ENCODE results near the gene SMURF2.
"Not testable (repeated sequence)": the region's sequence is repeated elsewhere in the genome, so short reads cannot be mapped to it uniquely, and the experiment has no call there.

The SMURF2 gene

DNA sequence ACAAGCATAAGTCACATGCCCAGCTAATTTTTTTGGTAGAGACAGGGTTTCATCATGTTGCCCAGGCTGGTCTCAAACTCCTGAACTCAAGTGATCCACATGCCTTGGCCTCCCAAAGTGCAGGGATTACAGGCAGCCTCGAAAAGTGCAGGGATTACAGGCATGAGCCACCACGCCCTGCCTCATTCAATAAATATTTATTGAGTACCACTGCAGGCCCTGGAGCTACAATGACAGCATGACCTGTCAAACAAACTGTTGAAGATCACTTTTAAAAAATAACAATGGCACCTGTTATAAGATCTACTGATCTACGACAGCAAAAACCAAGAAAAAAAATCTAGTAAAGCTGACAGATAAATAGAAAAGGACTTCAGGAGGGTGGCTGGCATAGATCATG, 79.1 kb downstream of the SMURF2 start:
- DNase-seq: no peak

DNA sequence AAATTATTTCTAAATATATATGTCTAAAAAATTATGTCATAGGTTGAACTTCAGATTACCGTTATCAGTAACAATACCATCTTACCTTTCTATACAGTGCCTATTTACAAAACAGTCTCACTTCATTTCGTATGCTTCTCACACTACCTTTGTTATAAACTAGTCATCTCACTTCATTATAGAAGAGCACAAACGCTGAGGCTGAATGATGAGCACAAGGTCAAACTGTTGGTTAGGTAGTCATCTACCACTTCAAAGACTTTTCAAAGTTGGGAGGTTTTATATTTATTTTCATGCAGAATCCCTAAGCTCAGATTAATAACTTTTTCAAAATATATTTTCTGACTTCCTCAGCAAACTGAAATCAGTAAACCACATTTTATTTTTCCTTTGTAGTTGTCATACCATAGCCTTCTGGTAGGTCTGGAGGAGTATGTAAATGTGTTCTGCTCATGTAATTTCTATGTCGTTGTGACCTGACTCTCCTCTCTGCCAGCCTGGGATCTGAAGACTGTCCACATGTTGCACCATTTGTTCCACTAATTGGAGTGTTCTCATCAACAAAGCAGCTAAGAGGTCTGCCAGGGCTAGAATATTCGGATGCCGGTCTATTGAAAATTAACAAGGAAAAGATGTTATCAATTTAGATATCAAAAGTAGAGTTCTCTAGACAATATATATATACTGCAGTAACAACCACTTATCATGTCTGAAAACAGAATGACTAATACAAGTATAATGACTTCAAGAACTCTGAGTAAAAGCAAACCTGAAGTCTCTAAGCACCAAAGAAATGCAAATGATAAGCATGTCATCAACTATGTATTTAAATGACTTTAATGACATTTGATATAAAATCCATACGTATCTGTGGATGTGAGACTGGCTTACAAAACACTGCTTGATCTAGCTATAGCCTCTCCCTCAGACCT, 81.5 kb downstream of the SMURF2 start:
- DNase-seq: no peak

DNA sequence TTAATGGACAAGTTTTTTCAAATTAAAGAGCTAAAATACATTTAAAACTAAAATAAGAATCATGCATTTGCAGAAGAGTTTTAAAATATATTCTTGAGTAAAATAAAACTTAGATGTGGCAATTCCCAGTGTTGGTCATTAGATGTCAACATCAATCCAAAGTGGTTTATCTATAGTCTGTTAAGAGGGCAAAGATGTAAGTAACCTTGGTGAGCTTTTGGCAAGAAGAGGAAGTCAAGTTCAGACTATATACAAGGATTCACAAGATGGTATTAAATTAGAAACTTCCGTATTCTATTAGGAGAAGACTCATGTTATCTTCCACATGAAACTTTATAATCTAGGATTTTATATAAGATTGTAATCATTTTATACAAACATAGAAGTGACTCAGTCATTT, 82.2 kb downstream of the SMURF2 start:
- no peak for DNase-seq

DNA sequence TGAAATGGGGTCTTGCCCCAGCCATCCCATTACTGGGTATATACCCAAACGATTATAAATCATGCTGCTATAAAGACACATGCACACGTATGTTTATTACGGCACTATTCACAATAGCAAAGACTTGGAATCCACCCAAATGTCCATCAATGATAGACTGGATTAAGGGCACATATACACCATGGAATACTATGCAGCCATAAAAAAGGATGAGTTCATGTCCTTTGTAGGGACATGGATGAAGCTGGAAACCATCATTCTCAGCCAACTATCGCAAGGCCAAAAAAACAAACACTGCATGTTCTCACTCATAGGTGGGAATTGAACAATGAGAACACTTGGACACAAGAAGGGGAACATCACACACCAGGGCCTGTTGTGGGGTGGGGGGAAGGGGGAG, 85.1 kb downstream of the SMURF2 start:
- DNase-seq: not testable (repeated sequence)

DNA sequence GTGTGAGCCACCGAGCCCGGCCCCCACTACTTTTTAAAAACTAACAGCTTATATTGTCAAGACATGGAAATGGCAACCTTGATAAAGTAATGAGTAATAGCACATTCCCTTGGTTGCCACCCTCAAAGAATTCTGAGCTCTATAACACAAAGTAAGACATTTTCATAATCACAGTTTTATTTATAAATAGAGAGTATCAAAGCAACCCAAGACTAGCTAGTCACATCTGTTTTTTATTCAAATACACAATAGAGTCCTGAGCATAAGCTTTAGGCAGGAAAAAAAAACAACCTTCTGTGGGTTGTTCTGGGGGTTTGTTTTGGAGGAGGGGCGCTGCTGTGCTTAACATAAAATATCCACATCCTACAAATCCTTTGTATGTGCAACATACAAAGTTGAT, 86.7 kb downstream of the SMURF2 start:
- no peak for DNase-seq

DNA sequence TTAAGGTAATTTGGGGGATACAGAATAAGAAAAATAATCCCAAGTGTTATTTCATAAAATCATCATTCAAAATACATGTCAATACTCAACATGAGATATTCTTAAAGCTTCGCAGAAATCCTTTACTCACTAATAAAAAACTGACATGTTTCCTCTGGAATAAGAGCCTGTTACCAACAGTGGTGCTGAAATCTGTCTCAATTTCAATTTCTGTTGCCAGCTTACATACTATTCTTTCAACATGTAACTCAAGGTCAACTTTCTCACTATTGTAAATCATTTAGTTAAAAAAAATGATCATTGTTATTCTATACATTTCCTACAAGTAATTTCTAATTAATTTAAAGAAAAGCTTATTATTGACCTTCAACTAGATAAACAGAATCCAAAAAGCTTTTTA, 87.5 kb downstream of the SMURF2 start:
- DNase-seq: no peak

DNA sequence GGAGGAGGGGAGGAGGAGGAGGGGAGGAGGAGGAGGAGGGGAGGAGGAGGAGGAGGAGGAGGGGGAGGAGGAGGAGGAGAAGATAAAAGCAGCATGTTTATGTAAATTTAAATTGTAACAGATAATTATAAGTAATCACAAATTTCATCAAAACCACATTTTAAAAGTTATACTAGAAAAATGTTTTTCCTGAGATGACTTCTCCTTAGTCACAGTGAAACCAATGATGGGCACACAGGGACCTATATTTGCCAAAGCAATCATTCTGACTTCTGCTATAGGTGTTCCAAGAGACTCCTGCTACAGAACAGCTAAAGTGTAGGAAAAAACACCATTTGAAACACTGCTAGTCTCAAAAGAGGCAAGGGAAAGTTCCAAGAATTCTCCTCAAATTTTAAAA, 88.9 kb downstream of the SMURF2 start:
- no peak for DNase-seq

DNA sequence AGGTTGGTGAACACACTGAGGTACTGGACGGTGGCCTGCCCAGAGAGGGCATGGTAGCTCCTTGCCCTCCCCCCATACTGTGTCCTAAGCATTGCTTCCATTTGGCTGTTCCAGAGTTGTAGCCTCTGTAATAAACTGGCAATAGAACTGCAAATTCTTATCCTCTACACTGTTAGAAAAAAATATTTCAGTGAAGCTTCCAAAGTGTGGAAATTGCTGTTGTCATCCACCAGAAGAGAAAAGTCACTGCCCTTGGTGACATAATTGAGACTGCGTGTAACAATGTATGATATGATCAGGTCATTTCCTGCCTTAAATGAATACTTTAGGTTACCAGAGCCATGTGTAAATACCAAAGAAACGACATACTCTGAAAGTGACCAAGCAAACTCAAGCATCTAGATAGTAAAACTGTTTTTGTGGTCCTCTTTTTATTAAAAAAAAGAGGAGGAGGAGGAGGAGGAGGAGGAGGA, 89.4 kb downstream of the SMURF2 start:
- no peak for DNase-seq

DNA sequence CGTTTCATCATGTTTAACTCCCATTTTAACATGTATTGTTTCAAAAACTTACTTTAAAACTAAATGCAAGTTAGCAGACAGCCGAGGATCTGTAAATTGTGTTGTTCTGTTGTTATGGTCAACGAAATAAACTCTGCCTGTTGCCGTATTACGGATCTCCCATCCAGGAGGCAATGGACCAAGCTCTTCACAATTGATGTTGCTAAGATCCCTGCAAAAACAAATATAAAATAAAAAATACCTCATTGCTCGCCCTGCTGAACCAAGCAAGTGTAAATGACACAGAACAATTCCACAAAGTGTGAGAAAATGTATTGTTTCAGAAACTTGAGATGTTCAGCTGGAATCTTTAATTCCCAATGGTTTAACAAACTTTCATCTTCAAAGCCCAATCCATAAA, 90.4 kb downstream of the SMURF2 start:
- DNase-seq: no peak

DNA sequence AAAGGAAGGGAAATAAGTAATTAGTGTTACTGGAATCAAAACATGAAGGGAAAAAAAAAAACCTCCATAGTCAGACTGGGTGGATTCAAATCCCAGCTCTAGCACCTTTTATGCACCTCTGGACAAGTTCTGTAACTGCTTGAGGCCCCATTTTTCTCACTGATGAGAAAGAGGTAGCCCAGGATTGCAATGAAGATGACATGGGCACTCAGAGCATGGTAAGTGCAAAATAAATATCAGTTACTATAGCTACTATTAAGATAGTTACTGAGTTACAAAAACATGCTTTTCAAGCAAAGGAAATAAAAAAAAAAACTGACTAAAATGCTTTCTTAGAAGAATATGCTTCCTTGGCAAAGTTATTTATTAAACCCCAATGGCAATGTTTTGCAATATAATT, 96.5 kb downstream of the SMURF2 start:
- no peak for DNase-seq

DNA sequence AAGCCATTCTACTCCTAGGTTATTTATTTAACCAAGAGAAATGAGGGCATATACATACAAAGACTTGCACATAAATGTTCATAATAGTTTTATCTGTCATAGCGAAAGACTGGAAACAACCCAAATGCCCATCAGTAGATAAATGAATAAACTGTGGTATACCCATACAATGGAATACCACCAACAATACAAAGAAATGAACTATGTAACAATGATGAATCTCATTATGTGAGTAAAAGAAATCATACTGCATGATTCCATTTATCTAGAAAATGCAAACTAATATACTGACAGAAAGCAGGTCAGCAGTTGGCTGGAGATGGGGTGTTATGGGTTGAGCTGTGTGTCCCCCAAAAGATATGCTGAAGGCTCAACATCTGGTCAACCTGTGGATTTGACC, 98.0 kb downstream of the SMURF2 start:
- no peak for DNase-seq

DNA sequence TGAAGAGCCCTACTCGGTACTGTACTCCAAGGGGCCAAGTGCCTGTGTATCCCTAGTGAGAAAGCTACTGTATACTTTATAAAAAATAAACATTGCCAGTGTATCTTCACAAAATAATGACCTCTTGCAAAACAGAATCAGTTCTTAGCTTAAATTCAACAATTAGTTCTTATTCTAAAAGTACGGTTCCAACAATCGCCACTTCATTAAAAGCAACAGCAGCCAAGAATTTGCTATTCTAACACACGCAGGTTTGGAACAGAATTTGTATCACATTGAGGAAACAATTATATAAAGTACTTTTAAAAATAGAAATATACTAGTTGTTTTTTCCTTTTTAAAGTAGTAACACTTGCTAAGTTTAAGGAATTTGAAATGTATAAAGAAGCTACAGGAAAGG, 106.8 kb downstream of the SMURF2 start:
- no peak for DNase-seq

DNA sequence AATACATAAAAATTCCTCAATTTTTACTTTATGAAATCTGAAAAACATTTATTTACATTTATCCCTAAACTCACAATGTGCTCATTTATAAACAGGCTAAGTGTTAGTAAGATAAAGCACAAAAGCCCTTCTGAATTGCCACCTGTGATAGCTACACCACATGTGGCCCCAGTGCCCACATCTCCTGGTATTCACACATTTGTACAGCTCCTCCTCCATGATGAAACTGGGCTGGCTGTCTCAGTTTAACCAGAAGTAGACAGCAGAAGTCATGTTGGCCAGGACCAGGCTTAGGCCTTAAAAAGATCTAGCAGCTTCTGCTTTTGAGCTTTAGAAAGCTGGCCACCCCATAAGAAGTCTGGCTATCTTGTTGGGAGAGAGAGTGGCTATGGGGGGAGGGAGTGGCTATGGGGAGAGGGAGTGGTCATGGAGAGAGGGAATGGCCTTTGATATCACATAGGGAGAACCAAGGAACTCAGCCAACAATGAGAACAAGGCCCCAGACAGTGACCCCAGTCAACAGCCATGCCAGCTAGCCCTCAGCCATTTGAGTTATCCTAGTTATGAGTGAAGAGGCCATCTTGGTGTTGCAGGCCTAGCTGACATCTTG, 108.0 kb downstream of the SMURF2 start:
- DNase-seq: no peak

DNA sequence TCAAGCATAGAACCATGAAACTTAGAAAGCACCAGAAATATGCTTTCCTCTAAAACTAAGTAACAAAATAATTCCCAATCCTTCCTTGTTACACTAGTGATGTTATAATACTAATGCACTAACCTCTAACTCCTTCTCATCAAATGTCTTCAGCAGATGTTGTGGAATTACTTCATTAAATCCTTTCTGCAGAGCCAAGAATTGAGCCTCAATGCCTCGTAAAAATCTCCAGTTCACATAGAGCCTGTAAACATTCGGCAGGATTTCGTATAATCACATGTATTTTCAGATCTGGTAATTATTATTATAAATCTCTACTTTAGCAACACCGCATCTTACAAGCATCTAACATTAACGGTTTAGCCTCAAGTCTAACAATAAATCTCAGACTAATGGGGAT, 110.6 kb downstream of the SMURF2 start:
- DNase-seq: no peak

DNA sequence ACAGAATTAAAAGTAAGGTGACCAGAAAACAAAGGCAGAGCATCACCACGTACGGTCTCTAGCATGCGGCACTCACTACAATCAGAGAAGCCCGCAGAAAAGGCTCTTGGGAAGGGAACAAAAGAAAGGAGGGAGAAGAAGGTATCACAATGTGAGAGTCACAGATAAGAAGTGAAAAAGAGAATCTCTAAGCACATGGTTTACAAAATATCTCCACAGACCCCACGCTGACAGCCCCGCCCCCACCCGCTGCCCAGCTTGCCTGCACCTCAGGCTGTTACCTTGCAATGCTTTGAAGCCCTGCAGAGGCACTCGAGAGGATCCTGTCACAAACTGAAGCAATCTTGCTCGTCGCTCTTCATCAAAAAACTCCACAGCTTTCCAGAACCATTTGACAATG, 114.8 kb downstream of the SMURF2 start:
- no peak for DNase-seq

DNA sequence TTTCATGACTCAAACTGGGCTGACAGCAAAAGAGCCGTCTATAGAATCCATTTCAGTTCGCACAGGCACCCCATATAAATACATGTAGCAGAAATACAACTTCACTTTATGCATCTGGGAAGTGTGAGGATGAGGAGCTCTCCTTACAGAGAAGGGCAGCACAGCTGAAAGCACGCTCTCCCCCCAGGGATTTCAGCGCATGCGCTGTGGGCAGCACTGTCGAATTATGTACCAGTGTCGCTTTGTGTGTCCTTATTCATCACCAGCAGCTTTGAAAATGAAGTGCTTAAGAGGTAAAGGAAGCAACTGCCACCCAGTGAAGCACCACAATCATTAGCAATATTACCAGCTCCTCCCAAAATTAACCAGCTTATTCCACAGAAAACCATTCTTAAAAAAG, 115.4 kb downstream of the SMURF2 start:
- no peak for DNase-seq

DNA sequence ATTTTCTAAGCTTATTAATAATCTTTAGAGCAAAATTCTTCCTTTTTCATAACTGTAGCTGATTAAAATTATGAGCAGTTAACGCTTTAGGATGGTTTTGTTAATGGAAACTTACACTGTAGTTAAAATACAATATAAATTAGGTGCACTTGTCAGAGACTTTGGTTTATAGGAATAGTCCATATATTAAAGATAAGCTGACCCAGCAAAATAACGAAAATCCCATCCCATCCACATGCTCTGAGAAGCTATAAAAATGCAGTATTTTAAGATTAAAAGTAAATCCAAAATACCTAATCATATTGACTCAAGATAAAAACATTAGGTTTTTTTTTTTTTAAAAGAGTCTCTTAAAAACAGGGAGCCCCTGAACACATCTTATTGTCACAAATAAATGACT, 117.4 kb downstream of the SMURF2 start:
- DNase-seq: no peak

DNA sequence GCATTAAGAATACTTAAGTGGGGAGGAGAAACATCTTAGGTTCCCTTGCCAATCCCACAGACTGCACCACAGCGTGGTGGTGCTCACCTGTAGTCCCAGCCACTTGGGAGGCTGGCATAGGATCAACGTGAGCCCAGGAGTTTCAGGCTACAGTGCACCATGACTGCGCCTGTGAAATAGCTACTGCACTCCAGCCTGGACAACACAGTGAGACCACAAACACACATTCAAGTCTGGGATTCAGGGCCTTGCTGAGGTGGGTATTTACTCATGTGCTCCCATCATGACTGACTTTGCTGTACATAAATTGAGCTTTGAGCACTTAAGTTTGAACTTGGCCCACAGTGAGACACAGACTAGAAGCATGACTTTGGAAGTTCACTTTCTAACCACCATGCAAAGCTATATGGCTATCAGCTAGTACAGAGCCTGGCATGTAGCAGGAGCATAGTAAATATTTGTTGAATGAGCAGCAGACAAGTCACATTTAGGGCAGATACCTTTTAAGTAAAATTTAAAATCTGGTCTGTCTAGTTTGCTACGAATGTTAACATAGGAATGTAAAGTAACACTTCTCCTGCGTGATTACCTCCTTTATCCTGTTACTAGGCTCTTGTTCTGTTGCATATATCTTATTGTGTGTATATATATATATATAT, 121.9 kb downstream of the SMURF2 start:
- no peak for DNase-seq

DNA sequence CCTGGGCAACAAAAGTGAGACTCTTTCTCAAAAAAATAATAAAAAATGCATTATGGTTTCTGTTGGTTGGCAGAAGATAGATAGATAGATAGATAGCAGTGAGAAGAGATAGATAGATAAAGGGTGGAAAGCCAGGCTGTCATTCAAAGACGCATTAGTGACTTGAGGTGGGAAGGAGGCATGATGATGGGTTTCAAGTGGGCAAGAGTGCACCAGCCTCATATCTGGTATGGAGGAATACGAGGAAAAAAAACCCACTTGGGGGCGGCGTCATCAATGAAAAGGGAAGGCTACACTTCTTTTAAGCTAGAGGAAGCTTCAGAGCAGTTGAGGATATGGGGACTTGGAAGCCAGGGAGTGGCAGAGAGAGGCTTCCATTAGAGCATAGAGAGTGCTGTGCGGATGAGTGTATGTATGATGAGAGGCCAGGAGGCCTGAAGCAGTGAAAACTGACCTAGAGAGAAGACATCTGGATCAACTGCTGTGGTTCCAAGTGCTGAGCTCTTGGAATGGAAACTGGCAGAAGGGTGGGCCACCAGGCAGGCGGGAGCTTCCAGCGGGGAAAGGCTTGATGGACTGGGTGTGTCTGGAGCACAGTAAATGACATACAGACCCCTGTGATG, 123.5 kb downstream of the SMURF2 start:
- DNase-seq: no peak

DNA sequence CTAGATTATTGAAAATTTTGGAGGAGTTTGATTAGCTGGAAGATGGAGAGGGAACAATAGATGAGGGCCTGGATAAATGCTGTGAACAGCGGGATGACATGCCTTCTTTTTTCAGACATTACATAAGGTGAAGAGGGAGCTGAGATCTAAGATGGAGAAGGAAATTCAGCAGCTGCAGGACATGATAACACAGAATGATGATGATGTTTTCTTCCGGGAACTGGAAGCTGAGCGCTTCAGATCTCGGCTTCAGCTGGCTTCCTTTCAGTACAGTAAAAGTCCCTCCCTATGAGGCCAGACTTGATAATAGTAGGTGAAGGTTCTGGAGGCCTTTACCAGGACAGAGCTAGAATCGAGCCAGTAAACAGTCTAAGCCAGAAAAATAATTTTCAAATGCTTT, 124.6 kb downstream of the SMURF2 start:
- no peak for DNase-seq

DNA sequence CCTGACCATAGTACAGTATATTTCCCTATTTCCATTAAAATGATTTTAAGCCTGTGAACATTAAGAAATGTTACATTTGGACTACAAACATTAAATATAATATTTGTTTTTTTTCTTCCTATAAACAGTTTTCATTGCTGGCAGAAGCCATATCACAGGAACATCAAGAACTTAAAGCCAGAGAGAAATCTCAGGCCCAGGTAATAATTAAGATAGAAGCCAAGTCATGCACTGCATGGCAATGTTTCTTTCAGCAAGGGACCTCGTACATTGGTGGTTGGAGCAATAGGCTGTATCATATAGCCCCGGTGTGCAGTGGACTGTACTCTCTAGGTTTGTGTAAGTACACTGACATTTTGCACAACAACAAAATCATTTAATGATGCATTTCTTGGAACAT, 125.2 kb downstream of the SMURF2 start:
- DNase-seq: no peak

DNA sequence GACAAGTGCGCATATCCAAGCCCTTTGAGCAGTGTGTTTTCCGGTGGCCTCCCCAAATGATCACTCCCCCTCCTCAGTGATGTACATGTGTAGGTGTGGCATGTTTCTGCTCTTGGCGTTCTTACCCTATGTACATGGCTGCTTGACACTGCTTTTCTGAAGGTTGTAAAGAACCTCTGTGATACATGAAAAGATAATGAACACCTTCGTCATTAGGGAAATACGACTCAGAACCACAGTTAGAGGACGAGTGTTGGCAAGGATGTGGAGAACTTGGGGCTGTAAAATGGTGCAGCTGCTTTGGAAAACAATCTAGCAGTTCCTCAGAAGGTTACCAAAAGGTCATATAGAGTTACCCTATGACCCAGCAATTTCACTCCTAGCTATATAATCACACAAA, 126.8 kb downstream of the SMURF2 start:
- no peak for DNase-seq

DNA sequence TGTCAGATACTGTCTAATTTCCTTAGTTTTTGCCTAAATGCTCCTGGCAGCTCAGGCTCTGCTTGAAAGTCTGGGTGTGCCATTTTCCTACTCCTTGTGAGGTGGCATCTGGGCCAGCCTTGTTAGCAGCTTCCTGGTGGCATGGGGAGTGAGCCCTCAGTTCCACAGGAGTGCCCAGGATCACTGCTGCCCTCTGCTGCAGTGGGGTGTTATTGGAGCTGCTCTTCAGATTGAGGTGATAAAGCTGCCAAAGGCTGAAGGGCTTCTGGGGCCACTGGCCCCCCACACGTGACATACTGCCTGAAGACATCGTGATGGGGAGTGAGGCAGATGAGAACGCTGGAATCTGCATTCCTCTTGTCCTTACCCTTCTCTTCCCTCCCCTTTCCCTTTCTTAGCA, 127.9 kb downstream of the SMURF2 start:
- DNase-seq: no peak

DNA sequence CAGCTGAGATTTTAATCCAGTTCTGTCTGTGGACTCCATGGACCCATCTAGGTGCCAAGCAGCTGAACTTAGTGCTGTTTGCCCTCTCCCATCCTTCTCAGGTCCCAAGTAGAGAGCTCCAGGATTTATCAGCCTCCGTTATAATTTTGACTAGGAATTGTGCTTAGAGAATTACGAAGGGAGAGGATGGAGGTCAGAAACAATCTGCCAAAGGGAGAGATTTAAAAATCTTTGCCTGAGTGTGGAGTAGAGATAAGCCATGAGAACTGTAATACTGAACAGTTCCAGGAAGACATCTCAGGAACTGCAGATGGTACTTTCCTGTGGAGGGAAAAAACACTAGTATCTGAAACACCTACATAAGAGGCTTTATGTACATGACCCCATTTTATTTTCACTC, 128.3 kb downstream of the SMURF2 start:
- DNase-seq: no peak
